ENCODE measurements around the gene IKZF3. TPM values are rescaled to one million over a fixed set of nuclear protein-coding genes. Genes with fewer than 3 reads are reported as not detected.

The IKZF3 gene
- polyA plus RNA-seq, 1 donor from 2014 or later: not detected

DNA sequence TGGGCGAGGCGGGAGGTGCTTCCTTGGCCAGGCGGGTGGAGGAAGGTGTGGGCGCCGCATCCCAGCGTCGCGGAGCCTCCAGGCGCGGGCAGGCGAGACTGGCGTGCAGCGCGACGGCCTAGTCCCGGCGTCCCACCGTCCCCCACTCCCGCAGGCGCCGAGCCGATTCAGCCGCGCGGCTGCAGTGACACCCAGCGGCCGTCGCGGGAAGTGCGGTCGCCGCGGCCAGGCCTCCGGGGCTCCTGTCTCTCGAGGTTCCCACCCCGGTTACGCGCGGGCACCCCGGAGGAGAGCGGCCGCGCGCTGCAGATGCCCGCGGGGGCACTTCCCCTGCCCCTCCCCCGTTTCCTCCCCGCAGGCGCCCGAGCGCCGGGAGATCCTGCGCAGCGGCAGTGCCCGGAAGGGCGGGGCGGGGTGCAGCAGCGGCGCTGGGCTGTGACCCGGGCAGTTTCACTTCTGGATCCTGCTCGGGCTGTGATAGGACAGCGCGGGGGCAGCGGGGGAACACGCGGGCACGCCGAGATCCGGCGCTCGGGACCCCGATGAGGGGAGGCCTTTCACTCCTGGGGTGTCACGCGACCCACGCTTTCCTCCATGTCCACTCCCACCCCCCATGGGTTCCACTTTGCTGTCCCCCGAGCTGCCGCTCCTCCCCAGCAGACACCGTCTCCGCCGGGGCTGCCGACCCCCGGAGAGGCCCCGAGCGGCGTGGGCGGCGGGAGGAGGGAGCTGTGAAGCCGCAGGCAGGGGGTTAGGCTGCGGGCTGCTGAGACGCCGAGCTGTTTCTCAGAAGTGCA is 109.8 kb downstream of the IKZF3 start:
- Histone ChIP-seq H3K4me2 (ENCODE audit: low read length) (no peak overlapping the region), H4K20me1 (ENCODE audit: insufficient read depth) (no peaks in the 10 kb centered on the region), H3K79me2 (replicated peaks; ENCODE audit: insufficient read depth, low read length) (no peaks in the 10 kb centered on the region), H3K9ac (ENCODE audit: low read length) (peak overlapping the region; percentile 65), H3K9me3 (ENCODE audit: low read length) (no peaks in the 10 kb centered on the region), H3K9me2 (ENCODE audit: insufficient read depth, low read length) (no peaks in the 10 kb centered on the region), H3K4me3 (ENCODE audit: low read length) (peak overlapping the region; percentile 72), H3K27ac (ENCODE audit: low read length) (no peak overlapping the region), H3K27me3 (ENCODE audit: insufficient read depth, low read depth, low read length) (no peaks in the 10 kb centered on the region), H2AFZ (ENCODE audit: low read depth, low read length) (peak overlapping the region; percentile 76), H3F3A (ENCODE audit: insufficient read depth, low read length, poor library complexity, severe bottlenecking) (no peaks in the 10 kb centered on the region), H3K36me3 (ENCODE audit: insufficient read depth, low read length) (no peaks in the 10 kb centered on the region)
- no peak for TF ChIP-seq REST (IDR thresholded peaks at IDR 0.05; ENCODE audit: borderline replicate concordance)
- peak; percentile 54 for TF ChIP-seq POLR2AphosphoS5 (IDR thresholded peaks at IDR 0.05)
- TF ChIP-seq EP300 (conservative IDR thresholded peaks at IDR 0.05; ENCODE audit: poor library complexity, severe bottlenecking): no peak
- TF ChIP-seq MXI1 (conservative IDR thresholded peaks at IDR 0.05; ENCODE audit: poor library complexity, severe bottlenecking): peak; percentile 71
- TF ChIP-seq RAD21 (conservative IDR thresholded peaks at IDR 0.05): peak; percentile 88
- TF ChIP-seq, protein P1, sequence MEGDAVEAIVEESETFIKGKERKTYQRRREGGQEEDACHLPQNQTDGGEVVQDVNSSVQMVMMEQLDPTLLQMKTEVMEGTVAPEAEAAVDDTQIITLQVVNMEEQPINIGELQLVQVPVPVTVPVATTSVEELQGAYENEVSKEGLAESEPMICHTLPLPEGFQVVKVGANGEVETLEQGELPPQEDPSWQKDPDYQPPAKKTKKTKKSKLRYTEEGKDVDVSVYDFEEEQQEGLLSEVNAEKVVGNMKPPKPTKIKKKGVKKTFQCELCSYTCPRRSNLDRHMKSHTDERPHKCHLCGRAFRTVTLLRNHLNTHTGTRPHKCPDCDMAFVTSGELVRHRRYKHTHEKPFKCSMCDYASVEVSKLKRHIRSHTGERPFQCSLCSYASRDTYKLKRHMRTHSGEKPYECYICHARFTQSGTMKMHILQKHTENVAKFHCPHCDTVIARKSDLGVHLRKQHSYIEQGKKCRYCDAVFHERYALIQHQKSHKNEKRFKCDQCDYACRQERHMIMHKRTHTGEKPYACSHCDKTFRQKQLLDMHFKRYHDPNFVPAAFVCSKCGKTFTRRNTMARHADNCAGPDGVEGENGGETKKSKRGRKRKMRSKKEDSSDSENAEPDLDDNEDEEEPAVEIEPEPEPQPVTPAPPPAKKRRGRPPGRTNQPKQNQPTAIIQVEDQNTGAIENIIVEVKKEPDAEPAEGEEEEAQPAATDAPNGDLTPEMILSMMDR (IDR thresholded peaks at IDR 0.05; ENCODE audit: poor library complexity, severe bottlenecking): peak; percentile 97
- TF ChIP-seq SMC3 (conservative IDR thresholded peaks at IDR 0.05; ENCODE audit: poor library complexity): peak; percentile 82
- no peak for TF ChIP-seq TAF1 (IDR thresholded peaks at IDR 0.05; ENCODE audit: low read depth)

- peak overlapping the region; percentile 65 for H3K9ac ChIP-seq (ENCODE audit: low read length)
- no peak for TF ChIP-seq RAD21 (conservative IDR thresholded peaks at IDR 0.05)
- TF ChIP-seq, protein P1 (IDR thresholded peaks at IDR 0.05; ENCODE audit: poor library complexity, severe bottlenecking): no peak
- no peak for TF ChIP-seq EP300 (conservative IDR thresholded peaks at IDR 0.05; ENCODE audit: poor library complexity, severe bottlenecking)
- no peak for TF ChIP-seq MXI1 (conservative IDR thresholded peaks at IDR 0.05; ENCODE audit: poor library complexity, severe bottlenecking)
- TF ChIP-seq SMC3 (conservative IDR thresholded peaks at IDR 0.05; ENCODE audit: poor library complexity): no peak
- TF ChIP-seq TAF1 (IDR thresholded peaks at IDR 0.05; ENCODE audit: low read depth): no peak
These were observed 110.5 kb downstream of the IKZF3 start for GRCh38 chr17:39753514-39754160.

More at GRCh38 chr17:39753514-39754160, 110.5 kb downstream of the IKZF3 start:
- Histone ChIP-seq H3K9me2 (ENCODE audit: insufficient read depth, low read length) (no peaks in the 10 kb centered on the region), H2AFZ (ENCODE audit: low read depth, low read length) (peak overlapping the region; percentile 76), H3F3A (ENCODE audit: insufficient read depth, low read length, poor library complexity, severe bottlenecking) (no peaks in the 10 kb centered on the region), H3K4me3 (ENCODE audit: low read length) (peak overlapping the region; percentile 72), H3K9me3 (ENCODE audit: low read length) (no peaks in the 10 kb centered on the region), H3K4me2 (ENCODE audit: low read length) (no peak overlapping the region), H3K36me3 (ENCODE audit: insufficient read depth, low read length) (no peaks in the 10 kb centered on the region), H3K27ac (ENCODE audit: low read length) (no peak overlapping the region), H3K79me2 (replicated peaks; ENCODE audit: insufficient read depth, low read length) (no peaks in the 10 kb centered on the region), H3K27me3 (ENCODE audit: insufficient read depth, low read depth, low read length) (no peaks in the 10 kb centered on the region), H4K20me1 (ENCODE audit: insufficient read depth) (no peaks in the 10 kb centered on the region)

Data from neural cell (in vitro differentiated cells).